Measurements from ENCODE around the gene SHLD2. TPM values are rescaled to one million over a fixed set of nuclear protein-coding genes. Genes with fewer than 3 reads are reported as not detected.
"Not testable (repeated sequence)": the region's sequence is repeated elsewhere in the genome, so short reads cannot be mapped to it uniquely, and the experiment has no call there.

Gene SHLD2
- total RNA-seq, 2 donors from 2014 or later, result 31.3 to 33.0 TPM

GRCh38 chr10:87239346-87239808 is 144.4 kb downstream of the SHLD2 start:
- DNase-seq; ATAC-seq; intact Hi-C loops (cut with DNase I, micrococcal nuclease): not testable (repeated sequence)

Other genes starting within 250 kb of the SHLD2 start
- gene MMRN2, start 137.6 kb upstream of the SHLD2 start, total RNA-seq, result 1 to 10 TPM; 6.0 to 7.8 TPM
- gene SNCG, start 136.6 kb upstream of the SHLD2 start, total RNA-seq, result 1 to 10 TPM; 2.6 to 6.8 TPM
- gene ADIRF, start 126.7 kb upstream of the SHLD2 start, total RNA-seq, result 100 to 1,000 TPM in 1 of 2 donors, 10 to 100 TPM in 1; 73.1 to 147 TPM
- gene FAM25A, start 74.9 kb upstream of the SHLD2 start, total RNA-seq, result not detected
- 100 to 1,000 TPM; 128 to 185 TPM for gene GLUD1, start 363 bp upstream of the SHLD2 start, total RNA-seq
- 1 to 10 TPM; 1.6 to 2.8 TPM for gene NUTM2A, start 130.2 kb downstream of the SHLD2 start, total RNA-seq

All from left colon (tissue), 2 donors.